A549 (cell line): ENCODE results near the gene ANKRD12. TPM values are rescaled to one million over a fixed set of nuclear protein-coding genes. Genes with fewer than 3 reads are reported as not detected.

Experiments
- ATAC-seq, 2 experiments: fragments of 200-7000 bp in 1 of 2; fragments of >200 bp in 1 of 2; cut with Nextera tagmentation in 1 of 2; cut with Tn5 transposase in 1 of 2; 3 replicates each; pipeline versions ENCODE4 v1.8.0 to v1.9.1; 2018 to 2020; ENCODE audit warnings: mild to moderate bottlenecking in 1 of 2, moderate library complexity in 1 of 2
- CTCF ChIA-PET: fragments of 300-600 bp; sonication (Branson Sonifier 250); formaldehyde crosslinking; extraction: SDS; loops from one replicate; lab custom pipeline; 2021; ENCODE audit warnings: antibody characterized with exemption, inconsistent platforms; lab: Yijun Ruan, JAX
- POLR2A ChIA-PET: fragments of 350-600 bp; formaldehyde crosslinking; extraction: SDS; loops from one replicate; lab custom pipeline; 2021; ENCODE audit warnings: antibody characterized with exemption, inconsistent platforms; lab: Yijun Ruan, JAX
- DNase-seq, 2 experiments: peaks; one replicate each; pipeline versions ENCODE4 v3.0.0 to v3.0.0-alpha.2; 2011 to 2016; ENCODE audit warnings: low read depth in 1 of 2, low spot score in 1 of 2
- FAIRE-seq: peaks from 2 replicates; lab custom pipeline; 2011; peaks lifted over from hg19 to GRCh38; lab: Jason Lieb, UNC
- H3K27ac ChIP-seq, 2 experiments: fragments of >200 bp; sonication (Bioruptor Twin); formaldehyde crosslinking; 3 replicates each; pipeline ENCODE4 v1.5.1; 2016 to 2017
- H3K4me1 ChIP-seq: fragments of >200 bp; sonication (Bioruptor Twin); formaldehyde crosslinking; 3 replicates; pipeline ENCODE4 v1.6.1; 2016
- H3K4me2 ChIP-seq: fragments of >200 bp; sonication (Bioruptor Twin); formaldehyde crosslinking; 3 replicates; pipeline ENCODE4 v1.6.1; 2016
- H3K4me3 ChIP-seq: fragments of >200 bp; sonication (Bioruptor Twin); formaldehyde crosslinking; 3 replicates; pipeline ENCODE4 v1.5.1; 2016
- H3K9me3 ChIP-seq: fragments of >200 bp; sonication (Bioruptor Twin); formaldehyde crosslinking; 3 replicates; pipeline ENCODE4 v1.6.1; 2016
- BCL3 ChIP-seq: fragments of >200 bp; sonication (Bioruptor Twin); formaldehyde crosslinking; IDR thresholded peaks from 3 replicates; pipeline ENCODE4 v1.6.1; 2016
- CBX2 ChIP-seq: fragments of 200-600 bp; sonication (generic); IDR thresholded peaks from 2 replicates; pipeline ENCODE4 v1.6.1; 2016; ENCODE audit warnings: low read depth, mild to moderate bottlenecking, borderline replicate concordance
- CEBPB ChIP-seq, 2 experiments: fragments of >200 bp in 1 of 2; sonication (Bioruptor Twin) in 1 of 2; formaldehyde crosslinking in 1 of 2; IDR thresholded peaks; 2 replicates each; pipeline ENCODE4 v1.6.1; 2012 to 2016
- CTCF ChIP-seq: fragments of >200 bp; sonication (Bioruptor Twin); formaldehyde crosslinking; IDR thresholded peaks from 3 replicates; pipeline ENCODE4 v1.5.1; 2016
- EHMT2 ChIP-seq: fragments of 200-600 bp; sonication (generic); IDR thresholded peaks from 2 replicates; pipeline ENCODE4 v1.6.1; 2016; ENCODE audit warnings: antibody characterized with exemption, low read depth, mild to moderate bottlenecking, moderate library complexity
- ELK1 ChIP-seq: fragments of 150-350 bp; IDR thresholded peaks from 2 replicates; pipeline ENCODE4 v1.6.1; 2014; ENCODE audit warnings: low read depth, mild to moderate bottlenecking, low read length
- EP300 ChIP-seq, 2 experiments: fragments of >200 bp; sonication (Bioruptor Twin); formaldehyde crosslinking; IDR thresholded peaks; 2 replicates in 1 of 2; 3 replicates in 1 of 2; pipeline ENCODE4 v1.6.1; 2016 to 2017
- FOSL2 ChIP-seq, 2 experiments: fragments of 450-650 bp in 1 of 2; fragments of >200 bp in 1 of 2; sonication (Bioruptor Twin) in 1 of 2; formaldehyde crosslinking; IDR thresholded peaks; 2 replicates each; pipeline versions ENCODE4 v1.5.0 to v1.6.1; 2016 to 2020; ENCODE audit warnings: mild to moderate bottlenecking in 1 of 2, moderate library complexity in 1 of 2
- FOXS1 ChIP-seq: fragments of 250-450 bp; sonication (Bioruptor Pico); IDR thresholded peaks from 2 replicates; pipeline ENCODE4 v1.5.0; 2020; ENCODE audit warnings: mild to moderate bottlenecking, moderate library complexity
- GATA3 ChIP-seq: IDR thresholded peaks from 2 replicates; pipeline ENCODE4 v1.6.1; 2012; ENCODE audit warnings: borderline replicate concordance
- HES2 ChIP-seq: fragments of >200 bp; sonication (Bioruptor Twin); formaldehyde crosslinking; IDR thresholded peaks from 2 replicates; pipeline ENCODE4 v1.6.1; 2016
- JUN ChIP-seq, 2 experiments: fragments of >200 bp; sonication (Bioruptor Twin); formaldehyde crosslinking; IDR thresholded peaks; 2 replicates in 1 of 2; 3 replicates in 1 of 2; pipeline ENCODE4 v1.6.1; 2016 to 2017
- JUNB ChIP-seq: fragments of >200 bp; sonication (Bioruptor Twin); formaldehyde crosslinking; IDR thresholded peaks from 2 replicates; pipeline ENCODE4 v1.6.1; 2016
- MAFK ChIP-seq: fragments of 450-650 bp; IDR thresholded peaks from 2 replicates; pipeline ENCODE4 v1.6.1; 2014; ENCODE audit not compliant: partially characterized antibody
- MAX ChIP-seq: IDR thresholded peaks from 2 replicates; pipeline ENCODE4 v1.6.1; 2012
- MAZ ChIP-seq: fragments of 150-350 bp; IDR thresholded peaks from 2 replicates; pipeline ENCODE4 v1.6.1; 2014; ENCODE audit warnings: antibody characterized with exemption, low read depth, low read length, borderline replicate concordance
- NPAS2 ChIP-seq: fragments of 250-450 bp; sonication (Bioruptor Pico); IDR thresholded peaks from 2 replicates; pipeline ENCODE4 v1.8.0; 2022; ENCODE audit warnings: mild to moderate bottlenecking, moderate library complexity, borderline replicate concordance
- PHF8 ChIP-seq: fragments of 200-600 bp; sonication (generic); IDR thresholded peaks from 2 replicates; pipeline ENCODE4 v1.6.1; 2016; ENCODE audit warnings: low read depth, mild to moderate bottlenecking, antibody characterized with exemption, moderate library complexity, borderline replicate concordance
- POLR2AphosphoS2 ChIP-seq: conservative IDR thresholded peaks from 2 replicates; pipeline ENCODE4 v1.6.1; 2012; ENCODE audit warnings: low read length, improper control_type of control experiment, inconsistent platforms
- RARB ChIP-seq: fragments of 250-450 bp; sonication (Bioruptor Pico); IDR thresholded peaks from 2 replicates; pipeline ENCODE4 v1.8.0; 2021; ENCODE audit warnings: mild to moderate bottlenecking, moderate library complexity
- REST ChIP-seq: fragments of 200-600 bp; sonication (generic); IDR thresholded peaks from 2 replicates; pipeline ENCODE4 v1.6.1; 2016; ENCODE audit warnings: antibody characterized with exemption, mild to moderate bottlenecking, moderate library complexity
- RFX5 ChIP-seq: fragments of 450-650 bp; IDR thresholded peaks from 2 replicates; pipeline ENCODE4 v1.7.1; 2014; ENCODE audit warnings: antibody characterized with exemption, mild to moderate bottlenecking, moderate library complexity
- SMC3 ChIP-seq: fragments of >200 bp; sonication (Bioruptor Twin); formaldehyde crosslinking; IDR thresholded peaks from 3 replicates; pipeline ENCODE4 v1.6.1; 2018; ENCODE audit warnings: inconsistent platforms
- TFCP2L1 ChIP-seq: fragments of 250-450 bp; sonication (Bioruptor Pico); IDR thresholded peaks from 2 replicates; pipeline ENCODE4 v1.5.0; 2021; ENCODE audit warnings: mild to moderate bottlenecking
- USF2 ChIP-seq: fragments of 450-650 bp; IDR thresholded peaks from 2 replicates; pipeline ENCODE4 v1.6.1; 2014; ENCODE audit warnings: antibody characterized with exemption
- ZFP36 ChIP-seq: fragments of 450-650 bp; IDR thresholded peaks from 2 replicates; pipeline ENCODE4 v1.6.1; 2014; ENCODE audit warnings: borderline replicate concordance; ENCODE audit not compliant: partially characterized antibody
- WGBS: methylation state at CpG from one replicate; pipeline ENCODE4 v1.1.6; 2017; ENCODE audit errors: missing lambda C conversion rate; 5-methylcytosine and 5-hydroxymethylcytosine counted together
- polyA plus RNA-seq, 4 experiments: library from polyadenylated mRNA; depleted of rRNA in 3 of 4; stranded (reverse); fragments of >200 nt; fragmentation: RNase III in 1 of 4; extraction: RNeasy Plus Mini Kit Qiagen cat#74134 plus additional on column Dnase treatment in 1 of 4; gene quantifications; 2 replicates in 3 of 4; 3 replicates in 1 of 4; pipeline ENCODE4 v1.2.3, GENCODE V29; 2011 to 2017

ANKRD12 gene
- polyA plus RNA-seq, 2 of the 4 experiments (the other 2 are of a cell fraction): 2.7 to 7.3 TPM

- Histone ChIP-seq H3K27ac (peak overlapping the region; percentile 30 to 38; a peak in 1 of 6 replicates), H3K4me1 (peaks cover 32% of the 10 kb centered on the region), H3K4me2 (no peak overlapping the region), H3K9me3 (no peaks in the 10 kb centered on the region), H3K4me3 (no peak overlapping the region)
- TF ChIP-seq POLR2AphosphoS2 (no peak), BCL3 (no peak), TFCP2L1 (CRISPR knock-in tag) (no peak), MAZ (no peak), REST (no peak), ZFP36 (no peak), MAX (no peak), SMC3 (no peak), USF2 (no peak), EHMT2 (no peak), HES2 (no peak), CTCF (no peak), JUNB (no peak), NPAS2 (no peak), CBX2 (no peak), RARB (CRISPR knock-in tag) (no peak)
- no peak for ATAC-seq
- 88% methylated on average over 4 of the region's 4 CpGs for WGBS
- CTCF ChIA-PET: interaction anchor here (0.9 kb wide), 1 partner anchor 17 kb away, joined by 3 read pairs; no protein-coding TSS in a partner anchor
- POLR2A ChIA-PET: no interaction called here
- DNase-seq: no peak
- FAIRE-seq: no peak
Measured at GRCh38 chr18:9091066-9091476, 45.5 kb upstream of the ANKRD12 start.

- TF ChIP-seq MAFK (no peak), JUNB (no peak), FOXS1 (CRISPR knock-in tag) (no peak), ELK1 (no peak), GATA3 (0 out of 2 replicates have a peak, but pooled peaks have one; percentile 30), FOSL2 (IDR thresholded peaks at IDR 0.05) (no peak), FOSL2 (CRISPR knock-in tag; IDR thresholded peaks at IDR 0.05) (peak; percentile 39), RFX5 (no peak), EP300 (IDR thresholded peaks at IDR 0.05) (peak in 1 of 2 experiments; percentile 33; a peak in 1 of 5 replicates), HES2 (no peak), CEBPB (IDR thresholded peaks at IDR 0.05) (peak in 1 of 2 experiments; percentile 21; a peak in 1 of 4 replicates), JUN (IDR thresholded peaks at IDR 0.05) (no peak), PHF8 (no peak), EHMT2 (no peak)
- DNase-seq: peak in 1 of 2 experiments; percentile 84
- Histone ChIP-seq H3K4me3 (no peak overlapping the region), H3K9me3 (no peaks in the 10 kb centered on the region), H3K4me2 (peak overlapping the region; percentile 48), H3K4me1 (peaks cover 37% of the 10 kb centered on the region), H3K27ac (peak overlapping the region; percentile 49 to 72)
- POLR2A ChIA-PET: no interaction called here
- 13% methylated on average over 2 of the region's 2 CpGs for WGBS
- CTCF ChIA-PET: interaction anchor here (1.1 to 3.0 kb wide), 2 partner anchors 9 to 19 kb away, joined by 4 to 9 read pairs; no protein-coding TSS in a partner anchor
- ATAC-seq: peak in 1 of 2 experiments; percentile 85; a peak in 3 of 6 replicates
- FAIRE-seq: no peak
Measured at GRCh38 chr18:9092665-9093064, 43.9 kb upstream of the ANKRD12 start.
